HG03159 (cell line): ENCODE data around the gene SERPINB12.

Source experiments
- ATAC-seq: cut with Tn5 transposase; IDR thresholded peaks from one replicate; pipeline ENCODE4 v1.9.1; 2021; ENCODE audit warnings: mild to moderate bottlenecking, moderate library complexity; ENCODE audit not compliant: unreplicated experiment

SERPINB12 gene

DNA sequence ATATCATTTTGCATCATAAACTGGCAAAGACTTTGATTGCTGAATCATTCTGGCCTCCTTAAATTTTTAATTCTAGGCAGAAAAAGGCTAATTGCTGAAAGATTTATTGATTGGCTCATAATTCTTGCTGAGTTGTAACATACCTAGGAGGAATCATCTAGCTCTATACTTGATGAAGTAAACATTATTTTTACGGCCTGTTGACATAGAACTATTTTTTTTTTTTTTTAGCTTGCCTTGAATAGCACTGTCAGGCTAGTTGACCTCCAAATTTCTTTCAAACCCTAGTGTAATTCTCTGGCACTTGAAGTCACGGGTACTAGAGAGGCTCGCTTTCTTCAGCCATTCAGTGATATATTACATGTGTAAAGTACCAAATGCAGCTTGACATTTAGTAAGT is 2.8 kb downstream of the SERPINB12 start:
- no peak for ATAC-seq

DNA sequence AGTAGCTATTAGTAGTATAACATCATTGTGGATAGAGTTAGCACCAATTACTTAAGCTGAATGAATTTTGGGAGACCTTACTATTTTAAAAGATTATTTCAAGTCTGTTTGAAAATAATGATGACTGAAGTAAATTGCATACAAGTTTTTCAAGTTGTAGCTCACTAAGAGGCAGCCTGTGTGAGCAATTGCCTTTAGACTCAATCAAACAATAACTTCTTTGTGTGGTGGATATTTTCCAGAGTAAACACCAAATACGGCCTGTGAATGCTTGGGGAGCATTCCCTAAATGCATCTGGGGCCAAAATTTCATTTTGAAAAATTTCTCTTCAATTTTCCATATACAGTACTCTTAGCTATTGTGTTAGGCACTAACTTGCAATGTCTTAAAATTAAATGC is 7.9 kb downstream of the SERPINB12 start:
- ATAC-seq, result no peak

DNA sequence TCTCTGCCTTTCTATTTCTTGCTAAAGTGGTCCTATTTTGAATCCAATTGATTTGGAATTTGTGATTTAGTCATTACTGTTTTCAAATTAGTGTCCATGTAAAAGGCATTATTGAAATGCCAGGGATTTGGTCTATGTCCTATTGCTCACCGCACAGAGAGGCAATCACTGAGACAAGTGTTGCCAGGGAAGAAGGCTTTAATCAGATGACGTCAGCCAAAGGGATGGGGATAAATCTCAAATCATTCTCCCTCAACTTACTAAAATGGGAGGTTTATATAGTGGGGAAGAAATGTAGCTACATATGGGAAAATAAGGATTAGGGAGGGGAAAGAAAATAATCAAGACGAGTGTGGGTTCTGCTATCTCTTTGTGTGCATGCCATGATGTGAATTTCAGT is 9.6 kb downstream of the SERPINB12 start:
- ATAC-seq, result no peak

DNA sequence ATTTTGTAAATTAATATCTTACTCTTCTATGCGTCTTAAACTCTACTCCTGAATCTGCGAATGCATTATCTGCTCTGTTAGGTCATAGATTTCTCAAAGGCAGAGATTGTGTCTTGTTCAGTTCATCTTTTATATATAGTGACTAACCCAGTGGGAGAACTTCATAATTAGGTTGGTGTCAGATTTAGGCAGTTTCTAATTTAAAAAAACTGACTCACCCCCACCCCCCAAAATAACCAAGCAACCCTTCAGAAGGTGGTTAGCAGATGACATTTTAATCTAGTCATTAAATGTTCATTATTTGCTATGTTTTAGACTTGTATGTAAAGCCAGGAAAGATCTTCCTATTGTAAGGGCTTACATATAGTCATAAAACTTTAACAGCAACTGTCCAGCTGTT is 10.4 kb downstream of the SERPINB12 start:
- no peak for ATAC-seq

DNA sequence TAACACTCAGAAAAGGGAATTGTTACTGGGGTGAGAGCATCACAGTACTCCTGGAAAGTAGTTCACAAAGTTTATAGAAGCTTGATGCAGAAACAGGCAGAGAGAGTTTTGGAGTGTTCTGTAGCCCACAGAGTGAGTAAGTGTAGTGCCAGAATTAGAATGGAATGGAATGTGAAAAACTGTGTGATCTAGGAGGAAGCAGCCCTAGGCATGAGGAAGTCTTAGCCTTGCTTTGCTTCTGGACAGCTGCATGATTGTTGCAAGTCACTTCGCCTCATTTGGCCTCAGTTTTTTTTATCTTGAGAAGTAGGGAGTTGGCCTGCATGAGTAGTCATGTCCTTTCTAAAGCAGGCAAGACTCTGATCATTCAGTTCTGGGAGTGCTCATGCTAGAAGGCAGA is 10.9 kb downstream of the SERPINB12 start:
- no peak for ATAC-seq

DNA sequence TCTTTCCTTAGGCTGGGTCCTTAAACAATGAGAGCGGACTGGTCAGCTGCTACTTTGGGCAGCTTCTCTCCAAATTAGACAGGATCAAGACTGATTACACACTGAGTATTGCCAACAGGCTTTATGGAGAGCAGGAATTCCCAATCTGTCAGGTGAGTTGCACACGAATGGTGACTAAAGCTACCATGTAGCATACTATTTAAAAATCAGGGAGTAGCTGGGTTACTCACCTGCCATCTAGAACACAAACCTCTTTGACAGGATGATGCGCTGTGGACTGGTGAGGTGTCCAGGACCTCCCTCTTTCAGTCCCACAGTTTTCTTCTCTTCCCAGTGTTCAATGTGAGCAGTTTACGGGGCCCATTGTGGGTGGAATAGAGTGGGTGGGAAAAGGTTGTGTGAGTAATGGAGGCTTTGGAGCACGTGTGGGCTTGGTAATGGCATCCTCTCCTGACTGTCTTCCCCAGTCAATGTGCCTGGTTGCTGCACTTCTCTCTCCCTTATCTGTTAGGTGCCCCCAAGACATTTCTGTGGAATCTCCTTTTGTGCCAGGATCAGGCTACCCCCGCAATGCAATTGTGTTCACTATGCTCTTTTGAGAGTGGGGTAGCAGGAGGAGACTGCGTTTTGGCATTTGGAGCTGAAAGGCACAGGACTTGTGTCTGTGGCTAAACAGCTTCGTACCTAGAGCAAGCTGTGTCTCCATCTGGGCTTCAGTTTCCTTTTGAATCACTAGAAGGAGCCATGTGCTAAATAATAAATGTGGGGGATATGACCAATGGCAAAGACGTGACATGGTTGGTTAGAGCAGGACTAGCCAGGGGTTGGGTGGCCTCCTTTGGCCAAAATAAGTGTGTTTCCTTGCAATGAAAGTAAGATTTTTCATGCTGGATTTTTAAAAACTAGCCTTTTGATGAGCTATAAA is 17.7 kb downstream of the SERPINB12 start:
- no peak for ATAC-seq

DNA sequence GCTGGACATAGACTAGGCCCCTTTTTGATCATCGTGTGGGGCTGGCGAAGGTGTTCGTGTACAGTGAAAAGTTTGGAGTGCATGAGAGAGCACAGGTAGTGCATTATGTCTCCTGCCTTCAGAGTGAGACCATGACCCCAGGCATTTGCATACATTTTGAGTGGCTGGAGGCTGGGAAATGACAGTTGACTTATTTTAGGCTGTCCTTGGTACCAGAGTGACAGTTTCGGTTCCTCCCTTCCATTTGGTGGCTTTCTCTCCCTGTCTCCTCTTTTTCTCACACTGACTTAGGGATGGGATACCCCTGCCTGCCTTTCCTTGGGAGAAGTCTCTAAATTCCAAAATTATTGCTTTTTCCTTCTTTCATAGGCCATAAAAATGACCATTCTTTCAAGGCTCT is 20.1 kb downstream of the SERPINB12 start:
- ATAC-seq, result peak; percentile 75

DNA sequence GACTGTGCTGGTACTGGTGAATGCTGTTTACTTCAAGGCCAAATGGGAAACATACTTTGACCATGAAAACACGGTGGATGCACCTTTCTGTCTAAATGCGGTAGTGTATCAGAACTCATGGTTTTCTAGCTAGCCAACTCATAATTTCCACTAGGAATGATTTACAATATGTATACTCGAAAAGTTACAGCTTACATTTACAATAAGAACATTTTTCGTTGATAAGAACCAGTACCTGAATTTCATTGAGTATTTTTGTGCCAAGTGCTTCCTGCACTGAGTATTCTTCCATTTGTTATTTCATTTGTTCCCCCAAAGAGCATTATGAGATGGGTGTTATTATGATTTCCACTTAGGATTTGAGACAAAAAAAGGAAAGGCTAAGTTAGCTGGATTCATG is 21.9 kb downstream of the SERPINB12 start:
- no peak for ATAC-seq

DNA sequence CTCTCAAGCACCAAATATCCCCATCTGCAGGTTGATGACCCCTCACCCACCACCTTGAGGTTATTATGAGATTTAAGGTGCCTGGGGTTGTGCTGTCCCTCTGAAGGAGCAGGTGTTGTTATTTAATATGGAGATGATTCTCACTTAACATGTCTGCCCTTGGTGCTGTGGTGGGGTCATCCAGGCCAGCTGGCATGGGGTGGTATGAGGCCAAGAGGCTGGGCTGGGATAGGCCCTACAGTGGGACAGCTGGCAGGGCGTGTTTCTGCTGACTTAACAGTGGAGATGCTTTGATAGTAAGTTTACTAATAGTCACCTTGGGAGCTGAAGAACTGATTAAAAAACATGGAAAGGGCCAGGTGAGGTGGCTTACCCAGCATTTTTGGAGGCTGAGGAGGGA is 22.4 kb downstream of the SERPINB12 start:
- no peak for ATAC-seq

DNA sequence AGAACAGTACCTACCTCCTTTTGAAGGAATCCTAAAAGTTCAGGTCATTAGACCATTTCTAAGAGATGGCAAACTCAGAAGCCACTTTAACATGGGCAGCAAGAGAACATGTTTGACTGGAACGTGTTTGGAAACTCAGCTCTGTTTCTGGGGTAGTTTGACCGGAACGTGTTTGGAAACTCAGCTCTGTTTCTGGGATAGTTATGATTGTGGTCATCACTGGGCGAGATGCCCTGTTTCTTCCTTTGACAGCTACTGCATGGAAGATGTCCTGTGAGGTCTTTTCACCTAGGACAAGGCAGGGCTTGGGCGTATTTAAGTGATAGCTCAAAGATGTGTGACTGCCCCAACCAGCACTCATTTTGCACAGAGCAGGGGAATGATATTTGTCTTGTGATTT is 25.1 kb downstream of the SERPINB12 start:
- no peak for ATAC-seq

DNA sequence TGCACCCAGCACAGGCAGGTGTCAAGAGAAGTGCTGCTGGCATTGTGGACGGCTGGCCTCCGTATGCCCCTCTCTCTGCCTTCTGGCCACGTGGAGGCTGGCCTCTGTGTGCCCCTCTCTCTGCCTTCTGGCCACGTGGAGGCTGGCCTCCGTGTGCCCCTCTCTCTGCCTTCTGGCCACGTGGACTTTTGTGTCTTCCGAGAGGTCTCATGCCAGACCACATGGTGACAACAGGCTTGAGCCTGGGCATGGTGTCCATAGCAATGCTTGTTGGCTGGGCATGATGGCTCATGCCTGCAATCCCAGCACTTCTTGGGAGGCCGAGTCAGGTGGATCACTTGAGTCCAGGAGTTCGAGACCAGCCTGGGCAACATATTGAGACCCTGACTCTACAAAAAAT is 25.7 kb downstream of the SERPINB12 start:
- ATAC-seq, result no peak

DNA sequence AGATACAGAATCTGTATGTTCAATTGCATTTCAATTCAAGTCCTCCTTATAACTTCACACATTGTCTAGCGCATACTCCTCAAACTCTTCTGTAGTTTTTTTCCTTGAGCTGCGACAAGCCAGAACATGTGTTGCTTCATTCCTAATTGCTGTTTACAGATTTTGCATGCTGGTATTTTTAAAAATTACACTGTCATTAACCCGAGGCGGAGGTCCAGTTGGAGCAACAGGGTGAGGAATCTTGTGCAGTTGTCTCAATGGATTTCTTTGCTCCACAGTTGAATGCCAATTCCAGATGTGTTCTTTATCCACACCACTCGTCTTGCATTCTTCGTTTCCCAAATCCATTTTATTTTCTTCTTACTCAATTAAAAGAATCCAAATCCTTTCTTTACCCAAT is 28.6 kb downstream of the SERPINB12 start:
- no peak for ATAC-seq

DNA sequence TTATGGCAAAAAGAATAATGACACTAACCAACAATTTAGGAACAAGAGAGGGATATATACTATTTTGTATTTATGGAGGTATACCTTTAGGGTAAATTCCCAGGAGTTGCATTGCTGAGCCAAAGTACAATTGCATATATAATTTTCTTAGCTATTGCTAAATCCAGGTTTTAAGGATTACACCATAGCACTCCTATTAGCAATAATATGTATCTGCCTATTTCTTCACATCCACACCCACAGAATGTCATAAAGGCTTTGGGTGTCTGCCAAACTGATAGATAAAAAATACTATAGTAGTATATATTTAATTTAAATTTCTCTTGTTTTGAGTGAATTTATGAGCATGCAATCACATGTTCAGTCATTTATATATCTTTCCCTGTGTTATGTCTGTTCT is 33.5 kb downstream of the SERPINB12 start:
- ATAC-seq, result no peak

DNA sequence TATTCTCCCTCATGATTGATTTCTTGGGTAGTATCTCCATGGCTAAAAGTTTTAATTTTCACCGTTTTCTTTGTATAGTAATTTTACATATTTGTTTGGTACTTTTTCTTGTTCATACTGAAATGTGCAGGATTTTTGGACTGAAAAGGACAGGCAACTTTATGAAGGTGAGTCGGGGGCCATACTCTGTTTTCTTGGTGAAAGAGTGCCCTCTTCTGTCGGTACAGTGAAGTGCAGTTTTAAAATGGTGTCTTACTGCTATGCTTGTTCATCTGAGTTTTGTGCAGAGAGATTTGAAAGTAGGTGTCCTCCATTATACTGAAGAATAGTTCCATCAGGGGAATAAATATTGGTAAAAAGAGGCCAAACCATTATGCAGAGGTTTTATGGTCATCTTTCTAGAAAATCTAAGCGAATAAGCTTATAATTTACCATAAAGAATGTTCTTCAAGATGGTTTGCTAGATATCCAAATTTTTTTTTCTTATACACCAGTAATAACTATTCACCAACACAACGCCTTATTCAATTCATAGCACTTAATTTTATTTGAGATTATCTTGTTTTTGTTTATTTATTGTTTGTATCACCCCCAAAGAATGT is 36.3 kb downstream of the SERPINB12 start:
- ATAC-seq, result peak; percentile 76

DNA sequence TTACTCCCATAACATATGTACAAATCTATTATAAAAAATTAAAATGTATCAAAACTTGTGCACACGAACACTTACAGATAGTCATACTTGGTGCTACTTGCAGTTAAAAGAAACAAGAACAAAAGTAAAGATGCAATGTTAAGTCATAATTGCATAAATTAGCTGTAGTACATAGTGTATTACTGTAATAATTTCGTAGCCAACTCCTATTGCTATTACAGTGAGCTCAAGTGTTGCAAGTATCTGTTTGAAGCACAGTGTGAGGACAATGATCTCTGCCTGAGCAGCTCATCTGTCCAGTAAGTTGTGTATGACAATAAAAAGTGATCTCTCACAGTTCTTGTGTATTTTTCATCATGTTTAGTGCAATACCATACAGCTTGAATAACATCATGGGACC is 37.4 kb downstream of the SERPINB12 start:
- ATAC-seq, result no peak

DNA sequence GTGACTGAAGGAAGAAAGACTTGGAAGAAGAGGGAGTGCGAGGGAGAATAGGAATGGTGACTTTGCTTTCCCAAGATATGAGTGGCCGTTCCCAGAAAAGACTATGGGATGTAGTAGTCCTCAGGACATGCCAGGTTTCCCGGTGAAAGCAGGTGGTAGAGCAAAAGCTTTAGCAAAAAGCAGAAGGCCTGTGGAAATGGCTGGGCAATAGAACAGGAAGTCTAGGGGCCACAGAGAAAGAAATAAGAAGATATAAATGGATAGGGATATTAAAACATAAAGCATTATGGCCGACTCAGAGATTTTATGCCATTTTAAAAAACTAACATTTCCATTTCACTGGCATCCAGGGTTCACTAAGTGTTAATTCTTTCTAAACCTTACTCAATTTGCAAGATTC is 43.8 kb downstream of the SERPINB12 start:
- ATAC-seq, result no peak

DNA sequence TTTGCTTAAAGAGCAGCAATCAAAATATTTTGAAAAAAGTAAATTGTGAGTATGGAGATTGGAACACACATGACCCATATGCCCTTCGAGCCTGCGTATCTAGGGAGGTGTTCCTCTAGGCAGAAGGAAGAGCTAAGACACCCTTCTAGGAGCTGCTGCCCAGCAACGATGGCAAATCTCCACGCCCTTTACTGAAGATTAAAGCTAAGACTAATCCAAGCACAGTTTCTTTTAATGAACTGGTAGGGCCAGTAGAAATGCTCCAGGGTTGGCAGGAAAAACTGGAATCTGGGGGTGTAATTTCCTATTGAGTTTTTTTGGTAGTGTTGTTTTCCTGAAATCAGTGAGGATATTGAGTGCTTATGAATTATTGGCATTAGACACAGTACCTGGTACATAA is 44.3 kb downstream of the SERPINB12 start:
- ATAC-seq, result no peak

DNA sequence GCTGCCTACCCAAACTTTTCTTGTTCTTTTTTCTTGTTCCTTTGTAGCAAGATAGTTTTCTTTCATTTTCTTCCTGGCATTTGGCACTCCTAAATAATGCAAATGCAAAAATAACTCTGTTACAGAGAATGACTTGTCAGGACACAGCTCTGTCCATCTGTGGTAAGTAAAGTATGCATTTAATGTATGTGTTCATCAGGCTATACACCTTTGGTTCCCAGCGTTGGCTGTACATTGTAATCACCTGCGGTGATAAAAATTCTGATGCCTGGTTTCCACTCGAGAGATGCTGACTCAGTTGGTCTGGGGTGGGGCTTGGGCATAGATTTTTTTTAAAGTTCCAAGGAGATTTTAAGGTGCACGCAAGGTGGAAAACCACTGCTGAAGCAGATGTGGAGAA is 44.8 kb downstream of the SERPINB12 start, which contains the start of gene SERPINB13:
Gene SERPINB13, plus strand, starts transcription at position 378 of the 400 bp plus-strand sequence. CDS start 1,325 bp downstream, outside the sequence.
- ATAC-seq, result no peak

DNA sequence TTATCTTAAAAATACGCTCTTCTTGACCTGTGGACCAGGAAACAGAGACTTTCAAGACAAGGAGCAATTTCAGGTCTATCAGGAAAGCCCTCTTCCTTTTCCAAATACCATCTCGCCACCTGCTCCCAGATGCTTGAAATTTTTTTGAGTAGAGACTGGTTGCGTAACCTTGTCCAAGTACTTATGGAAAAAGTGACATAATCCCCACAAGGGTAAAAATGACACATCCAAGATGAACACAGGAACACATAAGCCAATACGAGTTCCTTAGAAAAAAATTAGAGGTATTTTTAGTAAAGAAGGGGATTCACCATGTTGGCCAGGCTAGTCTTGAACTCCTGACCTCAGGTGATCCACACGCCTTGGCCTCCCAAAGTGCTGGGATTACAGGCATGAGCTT is 46.7 kb downstream of the SERPINB12 start:
- no peak for ATAC-seq

DNA sequence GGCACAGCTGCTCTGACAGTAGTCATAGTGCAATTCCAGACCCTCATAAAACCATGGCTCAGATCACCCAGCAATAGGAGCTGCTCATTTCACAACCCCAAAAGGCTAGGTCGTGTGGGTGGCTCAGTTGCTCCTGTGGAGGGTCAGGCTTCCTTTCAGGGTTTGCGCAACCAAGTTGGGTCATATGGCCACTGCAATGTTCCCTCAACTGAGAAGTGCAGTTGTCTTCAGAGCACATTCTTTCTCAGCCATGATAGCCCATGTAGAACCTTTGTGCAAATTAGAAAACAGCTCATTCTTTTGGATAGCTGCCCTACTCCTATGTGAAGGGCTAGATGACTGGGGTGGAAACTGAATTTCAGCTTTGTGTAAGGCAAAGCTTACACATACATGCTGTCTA is 48.2 kb downstream of the SERPINB12 start:
- ATAC-seq, result no peak

DNA sequence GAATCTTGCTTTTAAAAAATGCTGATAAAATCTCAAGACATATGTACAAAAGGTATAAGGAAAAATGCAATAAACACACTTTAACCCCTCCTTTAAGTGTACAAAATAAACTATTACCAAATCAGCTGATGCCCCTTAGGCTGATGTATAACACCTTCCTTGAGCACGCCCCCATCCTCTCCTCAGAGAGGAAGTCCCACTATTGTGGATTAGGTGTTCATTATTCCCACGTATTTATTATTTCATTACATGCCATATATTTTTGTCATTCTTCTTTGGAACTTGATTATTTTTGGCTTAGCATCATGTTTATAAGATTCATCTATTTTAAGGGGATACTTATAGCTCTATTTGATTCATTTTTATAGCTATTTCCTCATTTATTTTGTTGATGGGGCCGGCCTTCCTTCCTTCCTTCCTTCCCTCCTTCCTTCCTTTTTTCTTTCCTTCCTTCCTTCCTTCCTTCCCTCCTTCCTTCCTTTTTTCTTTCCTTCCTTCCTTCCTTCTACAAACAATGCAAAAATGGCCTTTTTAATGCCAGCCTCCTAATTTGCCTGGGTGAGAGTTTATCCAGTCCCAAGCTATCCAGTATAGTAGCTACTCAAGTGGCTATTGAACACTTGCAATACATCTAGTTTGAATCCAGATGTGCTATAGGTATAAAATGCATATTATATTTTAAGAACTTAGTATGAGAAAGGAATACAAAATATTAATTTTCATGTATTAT is 49.0 kb downstream of the SERPINB12 start:
- ATAC-seq, result no peak

DNA sequence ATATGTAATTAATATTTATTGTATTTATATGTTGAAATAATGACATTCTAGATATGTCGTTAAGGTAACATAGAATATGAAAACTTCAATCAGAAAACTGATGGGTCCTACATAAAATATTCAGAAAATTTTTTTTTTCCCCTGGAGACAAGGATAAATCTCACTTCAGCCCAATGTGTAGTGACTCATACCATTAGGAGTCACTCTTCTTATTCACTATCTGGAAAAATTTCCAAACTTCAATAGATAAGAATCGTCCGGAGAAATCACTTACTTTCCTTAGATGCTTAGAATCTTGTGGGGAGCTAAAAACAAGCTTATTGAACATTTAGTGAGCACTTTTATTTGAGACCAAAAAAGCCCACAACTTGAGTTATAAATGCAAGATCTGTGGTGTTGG is 49.6 kb downstream of the SERPINB12 start:
- ATAC-seq, result no peak
